HepG2 (cell line): ENCODE data around the gene HOXB6. TPM values are rescaled to one million over a fixed set of nuclear protein-coding genes. Genes with fewer than 3 reads are reported as not detected.

Experiments used
- ATAC-seq: fragments of 200-7000 bp; cut with Tn5 transposase; 3 replicates; pipeline ENCODE4 v1.9.1; 2020; ENCODE audit warnings: mild to moderate bottlenecking, moderate library complexity
- BruUV-seq: library from RNA; stranded (reverse); fragments of 400-500 nt; replicated peaks from 2 replicates; lab custom pipeline; 2021; lab: Mats Ljungman, UMichigan
- CTCF ChIA-PET: fragments of 300-600 bp; formaldehyde crosslinking; extraction: SDS; loops from one replicate; lab custom pipeline; 2021; ENCODE audit warnings: low total read pairs, inconsistent platforms, low intra/inter-chr PET ratio; lab: Yijun Ruan, JAX
- POLR2A ChIA-PET: fragments of 350-600 bp; sonication (Branson Sonifier 250); formaldehyde crosslinking; loops from one replicate; lab custom pipeline; 2020; ENCODE audit warnings: antibody characterized with exemption, inconsistent platforms; lab: Yijun Ruan, JAX
- DNase-seq: peaks from one replicate; pipeline ENCODE4 v3.0.0-alpha.2; 2015; ENCODE audit warnings: low spot score
- FAIRE-seq: peaks from 3 replicates; lab custom pipeline; 2011; peaks lifted over from hg19 to GRCh38; lab: Jason Lieb, UNC
- H2AFZ ChIP-seq: one replicate; pipeline ENCODE4 v1.6.1; 2011; ENCODE audit warnings: low read length, inconsistent platforms
- H3K27ac ChIP-seq: fragments of 300-600 bp; 3 replicates; pipeline ENCODE4 v1.8.0; 2011; ENCODE audit warnings: mixed run types, mild to moderate bottlenecking, mixed read lengths, low read length, inconsistent platforms; ENCODE audit not compliant: insufficient read depth; ENCODE audit errors: extremely low read length
- H3K27me3 ChIP-seq, 2 experiments: fragments of 200-600 bp in 1 of 2; 2 replicates in 1 of 2; 3 replicates in 1 of 2; pipeline versions ENCODE4 v1.6.0 to v1.8.0; 2011; ENCODE audit warnings: low read length in 2 of 2, mild to moderate bottlenecking in 2 of 2, moderate library complexity in 2 of 2, inconsistent platforms in 1 of 2; ENCODE audit not compliant: insufficient read depth in 2 of 2, control insufficient read depth in 1 of 2
- H3K36me3 ChIP-seq, 2 experiments: fragments of 200-600 bp in 1 of 2; replicated peaks in 1 of 2; 2 replicates in 1 of 2; 3 replicates in 1 of 2; pipeline versions ENCODE4 v1.5.1 to v1.8.0; 2011; ENCODE audit warnings: low read length in 2 of 2, inconsistent platforms in 1 of 2; ENCODE audit not compliant: insufficient read depth in 2 of 2, control insufficient read depth in 1 of 2
- H3K4me1 ChIP-seq: 2 replicates; pipeline ENCODE4 v1.5.1; 2012; ENCODE audit warnings: low read length, inconsistent platforms; ENCODE audit not compliant: insufficient read depth
- H3K4me2 ChIP-seq: 2 replicates; pipeline ENCODE4 v1.6.0; 2011; ENCODE audit warnings: low read depth, low read length, inconsistent platforms
- H3K4me3 ChIP-seq, 3 experiments: fragments of 200-600 bp in 1 of 3; sonication (generic), shearing (Covaris generic) in 1 of 3; replicated peaks in 1 of 3; 2 replicates each; pipeline ENCODE4 v1.5.1; 2011 to 2016; ENCODE audit warnings: low read length in 3 of 3, inconsistent platforms in 2 of 3, low read depth in 2 of 3, mild to moderate bottlenecking in 2 of 3, control low read depth in 1 of 3, mixed read lengths in 1 of 3; ENCODE audit not compliant: insufficient read depth in 1 of 3
- H3K79me2 ChIP-seq: one replicate; pipeline ENCODE4 v1.6.1; 2011; ENCODE audit warnings: low read length, inconsistent platforms; ENCODE audit not compliant: insufficient read depth
- H3K9ac ChIP-seq: 2 replicates; pipeline ENCODE4 v1.6.0; 2011; ENCODE audit warnings: mild to moderate bottlenecking, low read depth, low read length, inconsistent platforms; ENCODE audit not compliant: insufficient read depth
- H3K9me3 ChIP-seq: 2 replicates; pipeline ENCODE4 v1.5.1; 2012; ENCODE audit warnings: mild to moderate bottlenecking, low read length
- H4K20me1 ChIP-seq: 2 replicates; pipeline ENCODE4 v1.6.0; 2011; ENCODE audit warnings: inconsistent platforms, mild to moderate bottlenecking, low read length, moderate library complexity; ENCODE audit not compliant: insufficient read depth
- ATRX ChIP-seq: sonication (generic); formaldehyde crosslinking; IDR thresholded peaks from 2 replicates; pipeline ENCODE4 v1.4.0; 2020; ENCODE audit warnings: missing genetic modification reagents, borderline replicate concordance
- CEBPB ChIP-seq: IDR thresholded peaks from 2 replicates; pipeline ENCODE4 v1.6.1; 2011; ENCODE audit warnings: low read depth, low read length, improper control_type of control experiment, borderline replicate concordance
- KDM4B ChIP-seq: sonication (generic); formaldehyde crosslinking; IDR thresholded peaks from 2 replicates; pipeline ENCODE4 v1.4.0; 2020; ENCODE audit warnings: missing genetic modification reagents
- RARG ChIP-seq: sonication (generic); formaldehyde crosslinking; IDR thresholded peaks from 2 replicates; pipeline ENCODE4 v1.4.0; 2020; ENCODE audit warnings: low read depth, mild to moderate bottlenecking, missing genetic modification reagents
- ZNF430 ChIP-seq: sonication (generic); formaldehyde crosslinking; IDR thresholded peaks from 2 replicates; pipeline ENCODE4 v1.9.0; 2021; ENCODE audit warnings: mild to moderate bottlenecking, missing genetic modification reagents
- ZNF891 ChIP-seq: sonication (generic); formaldehyde crosslinking; IDR thresholded peaks from 2 replicates; pipeline ENCODE4 v1.5.0; 2020; ENCODE audit warnings: mild to moderate bottlenecking, missing genetic modification reagents
- WGBS: methylation state at CpG from one replicate; pipeline ENCODE4 v1.1.6; 2017; ENCODE audit warnings: low lambda C conversion rate; 5-methylcytosine and 5-hydroxymethylcytosine counted together
- in situ Hi-C: cut with HindIII; loops from 2 replicates; pipeline ENCODE4 v1.10.0; 2017; ENCODE audit warnings: low pct_unique_long_range_greater_than_20kb; ENCODE audit not compliant: extremely low pct_ligation_motif_present
- intact Hi-C: fragments of 100-400 bp; cut with micrococcal nuclease; formaldehyde crosslinking; loops from one replicate; pipeline ENCODE4 v1.10.0; 2022; ENCODE audit not compliant: unreplicated experiment
- polyA plus RNA-seq, 8 experiments: library from polyadenylated mRNA; depleted of rRNA in 3 of 8; stranded (reverse) in 7 of 8; unstranded in 1 of 8; fragments of >200 nt; fragmentation: Illumina TruSeq in 4 of 8; extraction: Trizol in 4 of 8; gene quantifications; 2 replicates each; pipeline versions ENCODE4 v1.2.1 to v1.2.3, GENCODE V29; 2011 to 2016; ENCODE audit warnings: low read depth in 4 of 8, missing spikeins in 1 of 8, mixed read lengths in 1 of 8; ENCODE audit not compliant: insufficient read depth in 1 of 8
- total RNA-seq, 5 experiments: library from RNA; depleted of rRNA; stranded (reverse); fragments of >200 nt; fragmentation: Illumina TruSeq; extraction: Trizol; gene quantifications; 2 replicates each; pipeline ENCODE4 v1.2.3, GENCODE V29; 2016; ENCODE audit warnings: low read depth in 1 of 5
- TF ChIP-seq, protein P1 (sequence below): sonication (generic); formaldehyde crosslinking; IDR thresholded peaks from 2 replicates; pipeline ENCODE4 v1.4.0; 2020; ENCODE audit warnings: missing genetic modification reagents, borderline replicate concordance
- TF ChIP-seq, protein P2 (sequence below): sonication (generic); formaldehyde crosslinking; IDR thresholded peaks from 2 replicates; pipeline ENCODE4 v1.9.0; 2021; ENCODE audit warnings: mild to moderate bottlenecking, missing genetic modification reagents

Gene HOXB6
- total and polyA plus RNA-seq, 2 of the 13 experiments (the other 11 are each of a cell fraction or from before 2014, with no cell fraction given), result not detected

DNA sequence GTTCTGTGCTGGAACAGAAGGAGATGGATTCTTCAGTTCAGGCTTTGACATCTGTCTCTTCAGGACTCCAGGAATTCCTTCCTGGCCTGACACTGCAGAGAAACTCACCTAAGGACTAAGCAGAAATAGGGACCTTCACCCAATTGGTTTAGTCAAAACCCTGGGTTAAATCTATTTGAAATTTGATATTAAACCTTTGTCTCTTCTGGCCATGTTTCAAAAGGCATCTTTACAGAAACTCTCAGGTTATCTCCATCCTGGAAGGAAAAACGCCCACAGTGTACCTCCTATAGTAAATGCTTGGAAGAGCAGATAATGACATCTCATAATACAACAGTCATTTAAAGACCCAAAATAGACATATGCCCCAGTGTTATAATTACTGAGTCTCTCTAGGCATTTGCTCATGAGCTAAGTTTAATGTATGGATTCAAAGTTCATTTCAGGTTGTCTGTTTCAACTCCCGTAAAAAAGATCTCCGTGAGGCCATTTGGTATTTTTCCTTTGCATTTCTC lies 21.0 kb downstream of the HOXB6 start:
- no peak overlapping the region for H3K27ac ChIP-seq
- H3K4me1 ChIP-seq, result peaks cover 7% of the 10 kb centered on the region; the same call in 1 of the 2 replicates
- WGBS, result 4% methylated on average over 3 of the region's 3 CpGs
- FAIRE-seq (no peak), DNase-seq (no peak), ATAC-seq (no peak)
- intact Hi-C loops (no loop called here), in situ Hi-C loops (no loop called here)
- TF ChIP-seq ZNF891 (CRISPR knock-in tag) (no peak), ZNF430 (CRISPR knock-in tag) (no peak), CEBPB (no peak)
- TF ChIP-seq, protein P1, sequence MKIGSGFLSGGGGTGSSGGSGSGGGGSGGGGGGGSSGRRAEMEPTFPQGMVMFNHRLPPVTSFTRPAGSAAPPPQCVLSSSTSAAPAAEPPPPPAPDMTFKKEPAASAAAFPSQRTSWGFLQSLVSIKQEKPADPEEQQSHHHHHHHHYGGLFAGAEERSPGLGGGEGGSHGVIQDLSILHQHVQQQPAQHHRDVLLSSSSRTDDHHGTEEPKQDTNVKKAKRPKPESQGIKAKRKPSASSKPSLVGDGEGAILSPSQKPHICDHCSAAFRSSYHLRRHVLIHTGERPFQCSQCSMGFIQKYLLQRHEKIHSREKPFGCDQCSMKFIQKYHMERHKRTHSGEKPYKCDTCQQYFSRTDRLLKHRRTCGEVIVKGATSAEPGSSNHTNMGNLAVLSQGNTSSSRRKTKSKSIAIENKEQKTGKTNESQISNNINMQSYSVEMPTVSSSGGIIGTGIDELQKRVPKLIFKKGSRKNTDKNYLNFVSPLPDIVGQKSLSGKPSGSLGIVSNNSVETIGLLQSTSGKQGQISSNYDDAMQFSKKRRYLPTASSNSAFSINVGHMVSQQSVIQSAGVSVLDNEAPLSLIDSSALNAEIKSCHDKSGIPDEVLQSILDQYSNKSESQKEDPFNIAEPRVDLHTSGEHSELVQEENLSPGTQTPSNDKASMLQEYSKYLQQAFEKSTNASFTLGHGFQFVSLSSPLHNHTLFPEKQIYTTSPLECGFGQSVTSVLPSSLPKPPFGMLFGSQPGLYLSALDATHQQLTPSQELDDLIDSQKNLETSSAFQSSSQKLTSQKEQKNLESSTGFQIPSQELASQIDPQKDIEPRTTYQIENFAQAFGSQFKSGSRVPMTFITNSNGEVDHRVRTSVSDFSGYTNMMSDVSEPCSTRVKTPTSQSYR (CRISPR knock-in tag), result no peak
- BruUV-seq, result no TSS peak
- no peak overlapping the region for H3K4me2 ChIP-seq
- POLR2A ChIA-PET, result no interaction called here
- H3K79me2 ChIP-seq, result no peaks in the 10 kb centered on the region
- H3K9me3 ChIP-seq, result no peaks in the 10 kb centered on the region
- no peak overlapping the region for H3K4me3 ChIP-seq
- H3K9ac ChIP-seq, result no peak overlapping the region
- H4K20me1 ChIP-seq, result peaks cover 4% of the 10 kb centered on the region; the same call in 1 of the 2 replicates
- H2AFZ ChIP-seq, result no peak overlapping the region
- no peaks in the 10 kb centered on the region for H3K36me3 ChIP-seq
- peaks cover 33 to 95% of the 10 kb centered on the region in 2 experiments for H3K27me3 ChIP-seq
- CTCF ChIA-PET, result no interaction called here

DNA sequence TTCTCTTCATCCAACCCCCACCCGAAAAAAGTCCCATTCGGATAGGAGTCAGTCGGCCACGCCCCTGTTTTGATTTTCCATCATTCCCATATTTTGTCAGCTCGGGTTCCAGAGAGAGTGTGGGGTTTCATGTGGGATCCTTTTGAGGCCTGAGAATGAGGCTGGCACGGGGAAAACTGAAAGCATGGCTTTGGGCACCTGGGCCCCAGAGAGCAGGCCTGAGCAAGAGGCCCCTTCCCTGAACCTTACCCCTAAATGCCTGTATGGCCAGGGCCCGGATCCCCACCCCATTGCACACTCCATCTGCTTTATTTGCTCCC lies 22.1 kb downstream of the HOXB6 start:
- H3K4me2 ChIP-seq, result no peak overlapping the region
- peaks cover 31 to 88% of the 10 kb centered on the region in 2 experiments for H3K27me3 ChIP-seq
- TF ChIP-seq, protein P2, sequence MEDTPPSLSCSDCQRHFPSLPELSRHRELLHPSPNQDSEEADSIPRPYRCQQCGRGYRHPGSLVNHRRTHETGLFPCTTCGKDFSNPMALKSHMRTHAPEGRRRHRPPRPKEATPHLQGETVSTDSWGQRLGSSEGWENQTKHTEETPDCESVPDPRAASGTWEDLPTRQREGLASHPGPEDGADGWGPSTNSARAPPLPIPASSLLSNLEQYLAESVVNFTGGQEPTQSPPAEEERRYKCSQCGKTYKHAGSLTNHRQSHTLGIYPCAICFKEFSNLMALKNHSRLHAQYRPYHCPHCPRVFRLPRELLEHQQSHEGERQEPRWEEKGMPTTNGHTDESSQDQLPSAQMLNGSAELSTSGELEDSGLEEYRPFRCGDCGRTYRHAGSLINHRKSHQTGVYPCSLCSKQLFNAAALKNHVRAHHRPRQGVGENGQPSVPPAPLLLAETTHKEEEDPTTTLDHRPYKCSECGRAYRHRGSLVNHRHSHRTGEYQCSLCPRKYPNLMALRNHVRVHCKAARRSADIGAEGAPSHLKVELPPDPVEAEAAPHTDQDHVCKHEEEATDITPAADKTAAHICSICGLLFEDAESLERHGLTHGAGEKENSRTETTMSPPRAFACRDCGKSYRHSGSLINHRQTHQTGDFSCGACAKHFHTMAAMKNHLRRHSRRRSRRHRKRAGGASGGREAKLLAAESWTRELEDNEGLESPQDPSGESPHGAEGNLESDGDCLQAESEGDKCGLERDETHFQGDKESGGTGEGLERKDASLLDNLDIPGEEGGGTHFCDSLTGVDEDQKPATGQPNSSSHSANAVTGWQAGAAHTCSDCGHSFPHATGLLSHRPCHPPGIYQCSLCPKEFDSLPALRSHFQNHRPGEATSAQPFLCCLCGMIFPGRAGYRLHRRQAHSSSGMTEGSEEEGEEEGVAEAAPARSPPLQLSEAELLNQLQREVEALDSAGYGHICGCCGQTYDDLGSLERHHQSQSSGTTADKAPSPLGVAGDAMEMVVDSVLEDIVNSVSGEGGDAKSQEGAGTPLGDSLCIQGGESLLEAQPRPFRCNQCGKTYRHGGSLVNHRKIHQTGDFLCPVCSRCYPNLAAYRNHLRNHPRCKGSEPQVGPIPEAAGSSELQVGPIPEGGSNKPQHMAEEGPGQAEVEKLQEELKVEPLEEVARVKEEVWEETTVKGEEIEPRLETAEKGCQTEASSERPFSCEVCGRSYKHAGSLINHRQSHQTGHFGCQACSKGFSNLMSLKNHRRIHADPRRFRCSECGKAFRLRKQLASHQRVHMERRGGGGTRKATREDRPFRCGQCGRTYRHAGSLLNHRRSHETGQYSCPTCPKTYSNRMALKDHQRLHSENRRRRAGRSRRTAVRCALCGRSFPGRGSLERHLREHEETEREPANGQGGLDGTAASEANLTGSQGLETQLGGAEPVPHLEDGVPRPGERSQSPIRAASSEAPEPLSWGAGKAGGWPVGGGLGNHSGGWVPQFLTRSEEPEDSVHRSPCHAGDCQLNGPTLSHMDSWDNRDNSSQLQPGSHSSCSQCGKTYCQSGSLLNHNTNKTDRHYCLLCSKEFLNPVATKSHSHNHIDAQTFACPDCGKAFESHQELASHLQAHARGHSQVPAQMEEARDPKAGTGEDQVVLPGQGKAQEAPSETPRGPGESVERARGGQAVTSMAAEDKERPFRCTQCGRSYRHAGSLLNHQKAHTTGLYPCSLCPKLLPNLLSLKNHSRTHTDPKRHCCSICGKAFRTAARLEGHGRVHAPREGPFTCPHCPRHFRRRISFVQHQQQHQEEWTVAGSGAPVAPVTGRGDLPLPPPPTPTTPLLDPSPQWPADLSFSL (CRISPR knock-in tag), result no peak
- TF ChIP-seq ATRX (CRISPR knock-in tag) (no peak), KDM4B (no peak), RARG (CRISPR knock-in tag) (no peak)

More for the DNA sequence above, 22.1 kb downstream of the HOXB6 start:
- no peak for FAIRE-seq
- Histone ChIP-seq H3K9me3 (no peaks in the 10 kb centered on the region), H2AFZ (no peak overlapping the region), H3K4me1 (peaks cover 7% of the 10 kb centered on the region; the same call in 1 of the 2 replicates), H3K79me2 (no peaks in the 10 kb centered on the region), H3K27ac (no peak overlapping the region), H4K20me1 (peaks cover 4% of the 10 kb centered on the region; the same call in 1 of the 2 replicates), H3K9ac (no peak overlapping the region), H3K4me3 (no peak overlapping the region), H3K36me3 (no peaks in the 10 kb centered on the region)
- ChIA-PET CTCF (no interaction called here), POLR2A (no interaction called here)
- intact Hi-C loops, result no loop called here
- ATAC-seq, result no peak
- in situ Hi-C loops, result no loop called here
- BruUV-seq, result no TSS peak
- no peak for DNase-seq
- 3% methylated on average over 7 of the region's 7 CpGs for WGBS
